Lower leg skin (tissue), 4 donors: ENCODE data around the gene FAM124B. TPM values are rescaled to one million over a fixed set of nuclear protein-coding genes. Genes with fewer than 3 reads are reported as not detected.
"Not testable (repeated sequence)": the region's sequence is repeated elsewhere in the genome, so short reads cannot be mapped to it uniquely, and the experiment has no call there.

ENCODE experiments used
- DNase-seq, 2 donors: peaks; one replicate each; pipeline ENCODE4 v3.0.0-alpha.2; 2019; ENCODE audit warnings: low spot score in 2 of 2
- H3K4me3 ChIP-seq: fragments of 200-600 bp; sonication (generic); 2 replicates; pipeline ENCODE4 v1.5.1; 2017; ENCODE audit warnings: mild to moderate bottlenecking, low read depth; ENCODE audit not compliant: poor library complexity, severe bottlenecking
- CTCF ChIP-seq, 3 donors: fragments of 450-650 bp; IDR thresholded peaks; one replicate each; pipeline ENCODE4 v1.5.1; 2016; ENCODE audit warnings: antibody characterized with exemption in 3 of 3, mild to moderate bottlenecking in 3 of 3, moderate library complexity in 2 of 3
- POLR2A ChIP-seq, 2 donors: fragments of 450-650 bp; IDR thresholded peaks; one replicate each; pipeline ENCODE4 v1.6.1; 2016 to 2017; ENCODE audit warnings: antibody characterized with exemption in 2 of 2, mild to moderate bottlenecking in 1 of 2, moderate library complexity in 1 of 2
- WGBS, 2 donors: methylation state at CpG; one replicate each; pipeline ENCODE4 v1.1.5; 2018; 5-methylcytosine and 5-hydroxymethylcytosine counted together
- intact Hi-C: fragments of 100-400 bp; cut with DNase I; formaldehyde crosslinking; loops from one replicate; pipeline ENCODE4 v1.15.0; 2023; ENCODE audit warnings: low total_unique reads
- total RNA-seq, 4 donors: library from RNA; depleted of rRNA; stranded (reverse); fragments of >200 nt; gene quantifications; one replicate each; pipeline ENCODE4 v1.1.0, GENCODE V29; 2016

The FAM124B gene
- total RNA-seq, 4 donors from 2014 or later: 0.55 to 3.9 (median 2.2) TPM

- H3K4me3 ChIP-seq: no peak overlapping the region
- 78 to 87% methylated on average over 3 of the region's 3 CpGs for WGBS, 2 donors
- TF ChIP-seq CTCF (IDR thresholded peaks at IDR 0.05) (no peak), POLR2A (IDR thresholded peaks at IDR 0.05) (no peak)
- intact Hi-C loops: no loop called here
- no peak for DNase-seq
Measured at GRCh38 chr2:224405412-224405811, 3.5 kb upstream of the FAM124B start.

GRCh38 chr2:224404796-224405195 is 2.9 kb upstream of the FAM124B start:
- intact Hi-C loops: no loop called here
- no peak for DNase-seq
- TF ChIP-seq POLR2A (IDR thresholded peaks at IDR 0.05) (no peak), CTCF (IDR thresholded peaks at IDR 0.05) (no peak)
- WGBS, 2 donors: 73 to 80% methylated on average over 5 of the region's 5 CpGs
- H3K4me3 ChIP-seq: no peak overlapping the region

- H3K4me3 ChIP-seq: no peak overlapping the region
- 75 to 86% methylated on average over 2 of the region's 2 CpGs for WGBS, 2 donors
- no peak for TF ChIP-seq CTCF (IDR thresholded peaks at IDR 0.05)
- TF ChIP-seq POLR2A (IDR thresholded peaks at IDR 0.05): no peak
- intact Hi-C loops: no loop called here
- DNase-seq: no peak
Measured at GRCh38 chr2:224403657-224404056, 1.8 kb upstream of the FAM124B start.

GRCh38 chr2:224400886-224401632 is 848 bp downstream of the FAM124B start:
- no peak for DNase-seq
- H3K4me3 ChIP-seq: peak overlapping the region; percentile 7
- 72 to 79% methylated on average over 22 of the region's 22 CpGs for WGBS, 2 donors
- TF ChIP-seq CTCF (IDR thresholded peaks at IDR 0.05) (no peak), POLR2A (IDR thresholded peaks at IDR 0.05) (no peak)
- intact Hi-C loops: no loop called here

- 83 to 87% methylated on average over 8 of the region's 8 CpGs for WGBS, 2 donors
- no peak overlapping the region for H3K4me3 ChIP-seq
- DNase-seq: no peak
- TF ChIP-seq POLR2A (IDR thresholded peaks at IDR 0.05): no peak
- intact Hi-C loops: no loop called here
Measured at GRCh38 chr2:224400174-224400810, 1.6 kb downstream of the FAM124B start.

GRCh38 chr2:224398289-224398688 is 3.6 kb downstream of the FAM124B start:
- DNase-seq: no peak
- intact Hi-C loops: no loop called here
- no peak for TF ChIP-seq CTCF (IDR thresholded peaks at IDR 0.05)
- no peak for TF ChIP-seq POLR2A (IDR thresholded peaks at IDR 0.05)
- WGBS, 2 donors: 88 to 95% methylated on average over 3 of the region's 3 CpGs
- no peak overlapping the region for H3K4me3 ChIP-seq

GRCh38 chr2:224397100-224397499 is 4.8 kb downstream of the FAM124B start:
- 91 to 93% methylated on average over 5 of the region's 5 CpGs for WGBS, 2 donors

More at GRCh38 chr2:224397100-224397499, 4.8 kb downstream of the FAM124B start:
- H3K4me3 ChIP-seq, DNase-seq, intact Hi-C loops: not testable (repeated sequence)
